B cell (primary cell): ENCODE measurements around the gene NOP53. TPM values are rescaled to one million over a fixed set of nuclear protein-coding genes. Genes with fewer than 3 reads are reported as not detected.

Experiments
- ATAC-seq: fragments of 200-7000 bp; cut with Tn5 transposase; one replicate; pipeline ENCODE4 v1.10.0; 2021; ENCODE audit warnings: low read depth, mild to moderate bottlenecking, moderate number of reproducible peaks, moderate library complexity
- CTCF ChIA-PET: fragments of 350-600 bp; sonication (Branson Sonifier 250); formaldehyde crosslinking; loops from one replicate; lab custom pipeline; 2021; ENCODE audit warnings: antibody characterized with exemption, inconsistent platforms; lab: Charles Lee
- POLR2A ChIA-PET: fragments of 350-600 bp; sonication (Branson Sonifier 250); formaldehyde crosslinking; loops from one replicate; lab custom pipeline; 2021; ENCODE audit warnings: antibody characterized with exemption; lab: Charles Lee
- DNase-seq: peaks from one replicate; pipeline ENCODE4 v3.0.0; 2013
- H2AFZ ChIP-seq: 2 replicates; pipeline ENCODE4 v1.6.1; 2012; ENCODE audit warnings: mild to moderate bottlenecking, low read depth, low read length; ENCODE audit not compliant: insufficient read depth, poor library complexity, severe bottlenecking
- H3K27ac ChIP-seq, 2 donors: 1 replicate in 1 of 2; 2 replicates in 1 of 2; pipeline ENCODE4 v1.5.1; 2012 to 2013; ENCODE audit warnings: low read length in 2 of 2, mild to moderate bottlenecking in 2 of 2, moderate library complexity in 1 of 2
- H3K27me3 ChIP-seq, 4 experiments: fragments of 200-600 bp in 1 of 4; sonication (generic) in 1 of 4; replicated peaks in 1 of 4; 1 replicate in 2 of 4; 2 replicates in 2 of 4; pipeline versions ENCODE4 v1.6.1 to v1.7.0; 2013 to 2016; ENCODE audit warnings: low read length in 3 of 4, mild to moderate bottlenecking in 2 of 4, mixed read lengths in 1 of 4, moderate library complexity in 1 of 4; ENCODE audit not compliant: insufficient read depth in 4 of 4, control insufficient read depth in 3 of 4; ENCODE audit errors: control extremely low read depth in 1 of 4
- H3K36me3 ChIP-seq, 2 experiments: replicated peaks in 1 of 2; 1 replicate in 1 of 2; 2 replicates in 1 of 2; pipeline versions ENCODE4 v1.6.1 to v1.7.1; 2013; ENCODE audit warnings: low read length in 1 of 2; ENCODE audit not compliant: insufficient read depth in 2 of 2, control insufficient read depth in 1 of 2; ENCODE audit errors: control extremely low read depth in 1 of 2, extremely low read depth in 1 of 2
- H3K4me1 ChIP-seq, 2 donors: fragments of 200-600 bp in 1 of 2; sonication (generic) in 1 of 2; 1 replicate in 1 of 2; 2 replicates in 1 of 2; pipeline versions ENCODE4 v1.5.1 to v1.6.1; 2013 to 2017; ENCODE audit warnings: low read length in 2 of 2; ENCODE audit not compliant: control insufficient read depth in 2 of 2, insufficient read depth in 2 of 2
- H3K4me2 ChIP-seq: replicated peaks from 2 replicates; pipeline ENCODE3; 2012; ENCODE audit warnings: mild to moderate bottlenecking, low read depth, low read length; ENCODE audit not compliant: poor library complexity, severe bottlenecking
- H3K4me3 ChIP-seq, 5 experiments: fragments of 200-600 bp in 1 of 5; sonication (generic) in 1 of 5; 1 replicate in 3 of 5; 2 replicates in 2 of 5; pipeline versions ENCODE4 v1.5.1 to v1.7.0; 2011 to 2016; ENCODE audit warnings: low read length in 4 of 5, mild to moderate bottlenecking in 4 of 5, low read depth in 2 of 5, control low read depth in 1 of 5, moderate library complexity in 1 of 5; ENCODE audit not compliant: insufficient read depth in 1 of 5; ENCODE audit errors: control extremely low read depth in 1 of 5, extremely low read depth in 1 of 5
- H3K79me2 ChIP-seq: fragments of 200-600 bp; sonication (generic); one replicate; pipeline ENCODE4 v1.6.0; 2016; ENCODE audit warnings: low read length; ENCODE audit not compliant: control insufficient read depth, insufficient read depth
- H3K9ac ChIP-seq: fragments of 200-600 bp; sonication (generic); 2 replicates; pipeline ENCODE4 v1.6.1; 2017; ENCODE audit warnings: mild to moderate bottlenecking, low read length, moderate library complexity
- H3K9me3 ChIP-seq, 3 donors: one replicate each; pipeline versions ENCODE4 v1.6.1 to v1.7.1; 2013; ENCODE audit warnings: low read length in 2 of 3; ENCODE audit not compliant: control insufficient read depth in 2 of 3, insufficient read depth in 1 of 3; ENCODE audit errors: control extremely low read depth in 1 of 3
- H4K20me1 ChIP-seq: 2 replicates; pipeline ENCODE4 v1.6.0; 2012; ENCODE audit warnings: mild to moderate bottlenecking, low read length; ENCODE audit not compliant: insufficient read depth, control insufficient read depth, poor library complexity, severe bottlenecking
- H3K27ac Mint-ChIP-seq: one replicate; pipeline ENCODE4 v1.8.0; 2021; ENCODE audit warnings: mixed read lengths
- H3K27me3 Mint-ChIP-seq: one replicate; pipeline ENCODE4 v1.8.0; 2021; ENCODE audit warnings: mixed read lengths
- H3K4me1 Mint-ChIP-seq: one replicate; pipeline ENCODE4 v1.8.0; 2021; ENCODE audit warnings: mixed read lengths
- H3K4me3 Mint-ChIP-seq: one replicate; pipeline ENCODE4 v1.8.0; 2021; ENCODE audit warnings: mixed read lengths
- H3K9me3 Mint-ChIP-seq: one replicate; pipeline ENCODE4 v1.8.0; 2022; ENCODE audit warnings: mixed read lengths; ENCODE audit not compliant: insufficient read depth
- CTCF ChIP-seq: fragments of 200-600 bp; IDR thresholded peaks from one replicate; pipeline ENCODE4 v1.8.0; 2022; ENCODE audit warnings: antibody characterized with exemption, mild to moderate bottlenecking
- EZH2 ChIP-seq: IDR thresholded peaks from 2 replicates; pipeline ENCODE4 v1.6.1; 2012; ENCODE audit warnings: borderline replicate concordance, low read depth, mild to moderate bottlenecking, moderate library complexity, low read length; ENCODE audit not compliant: insufficient read depth, poor library complexity, severe bottlenecking
- WGBS: methylation state at CpG from one replicate; pipeline ENCODE4 v1.1.5; 2013; ENCODE audit warnings: missing lambda C conversion rate; ENCODE audit not compliant: insufficient coverage; 5-methylcytosine and 5-hydroxymethylcytosine counted together
- intact Hi-C: fragments of 100-400 bp; cut with micrococcal nuclease; formaldehyde crosslinking; loops from one replicate; pipeline ENCODE4 v1.10.0; 2022
- polyA plus RNA-seq: library from polyadenylated mRNA; depleted of rRNA; stranded (reverse); fragments of >200 nt; gene quantifications from 2 replicates; pipeline ENCODE4 v1.2.3, GENCODE V29; 2012
- total RNA-seq, 2 donors: library from RNA; stranded (reverse); fragments of 120-200 nt in 1 of 2; gene quantifications; 1 replicate in 1 of 2; 2 replicates in 1 of 2; pipeline versions ENCODE4 v1.2.3 to v1.2.4, GENCODE V29; 2013 to 2022

Gene NOP53
- total and polyA plus RNA-seq, 2 donors (not counting 1 experiment from before 2014, with no cell fraction given), result 526 to 978 TPM

- CTCF ChIA-PET, result no interaction called here
These were observed 43.4 kb upstream of the NOP53 start for GRCh38 chr19:47701717-47702552.

More at GRCh38 chr19:47701717-47702552, 43.4 kb upstream of the NOP53 start:
- Histone ChIP-seq H3K27me3 (peaks cover 0 to 5% (median 0%) of the 10 kb centered on the region in 4 experiments), H4K20me1 (peaks cover 22% of the 10 kb centered on the region), H2AFZ (no peak overlapping the region), H3K36me3 (peaks cover 0 to 29% of the 10 kb centered on the region in 2 experiments), H3K4me2 (no peak overlapping the region), H3K79me2 (no peaks in the 10 kb centered on the region), H3K9ac (no peak overlapping the region), H3K9me3 (peaks cover 0 to 1% (median 0%) of the 10 kb centered on the region in 3 donors), H3K4me3 (no peak overlapping the region), H3K27ac (no peak overlapping the region), H3K4me1 (no peaks in the 10 kb centered on the region)
- DNase-seq (no peak), ATAC-seq (no peak)
- peaks cover 2% of the 10 kb centered on the region for H3K27me3 Mint-ChIP-seq
- intact Hi-C loops, result no loop called here
- TF ChIP-seq CTCF (no peak), EZH2 (no peak)
- POLR2A ChIA-PET, result no interaction called here
- 96% methylated on average over 74 of the region's 91 CpGs for WGBS
- H3K9me3 Mint-ChIP-seq, result no peaks in the 10 kb centered on the region
- H3K4me3 Mint-ChIP-seq, result no peak overlapping the region
- no peaks in the 10 kb centered on the region for H3K4me1 Mint-ChIP-seq
- H3K27ac Mint-ChIP-seq, result no peak overlapping the region
